Endodermal cell (in vitro differentiated cells): Measurements from ENCODE around the gene MRPL12. TPM values are rescaled to one million over a fixed set of nuclear protein-coding genes. Genes with fewer than 3 reads are reported as not detected.

ENCODE experiments used
- DNase-seq: peaks from one replicate; pipeline ENCODE4 v3.0.0-alpha.2; 2017
- H3K27ac ChIP-seq: 2 replicates; pipeline ENCODE4 v1.5.1; 2013; ENCODE audit warnings: mild to moderate bottlenecking, low read depth, low read length, moderate library complexity
- H3K27me3 ChIP-seq: 2 replicates; pipeline ENCODE4 v1.6.1; 2013; ENCODE audit warnings: mild to moderate bottlenecking, low read length, moderate library complexity; ENCODE audit not compliant: insufficient read depth, control insufficient read depth, poor library complexity, severe bottlenecking
- H3K36me3 ChIP-seq: 2 replicates; pipeline ENCODE4 v1.7.0; 2013; ENCODE audit warnings: mild to moderate bottlenecking, low read length, moderate library complexity; ENCODE audit not compliant: control insufficient read depth, insufficient read depth
- H3K4me1 ChIP-seq: one replicate; pipeline ENCODE4 v1.7.0; 2013; ENCODE audit warnings: low read length; ENCODE audit not compliant: control insufficient read depth, insufficient read depth
- H3K4me3 ChIP-seq: 2 replicates; pipeline ENCODE4 v1.5.1; 2013; ENCODE audit warnings: mild to moderate bottlenecking, low read length, moderate library complexity
- H3K9ac ChIP-seq: 2 replicates; pipeline ENCODE4 v1.6.1; 2013; ENCODE audit warnings: mild to moderate bottlenecking, low read length, moderate library complexity; ENCODE audit not compliant: poor library complexity, severe bottlenecking; ENCODE audit errors: extremely low read depth
- H3K9me3 ChIP-seq: 2 replicates; pipeline ENCODE4 v1.6.1; 2013; ENCODE audit warnings: mild to moderate bottlenecking, low read length, moderate library complexity; ENCODE audit not compliant: control insufficient read depth
- H3K27ac Mint-ChIP-seq: 2 replicates; pipeline ENCODE4 v1.8.0; 2020; ENCODE audit warnings: mixed read lengths
- H3K27me3 Mint-ChIP-seq: 2 replicates; pipeline ENCODE4 v1.8.0; 2021; ENCODE audit warnings: mild to moderate bottlenecking, mixed read lengths; ENCODE audit not compliant: insufficient read depth
- H3K36me3 Mint-ChIP-seq: 2 replicates; pipeline ENCODE4 v1.8.0; 2020; ENCODE audit warnings: low read depth, mixed read lengths
- H3K4me1 Mint-ChIP-seq: 2 replicates; pipeline ENCODE4 v1.8.0; 2020; ENCODE audit warnings: mixed read lengths
- H3K4me3 Mint-ChIP-seq: 2 replicates; pipeline ENCODE4 v1.8.0; 2020; ENCODE audit warnings: mild to moderate bottlenecking, moderate library complexity, mixed read lengths
- H3K9me3 Mint-ChIP-seq: 2 replicates; pipeline ENCODE4 v1.8.0; 2020; ENCODE audit warnings: mild to moderate bottlenecking, mixed read lengths
- WGBS, 2 experiments: methylation state at CpG; one replicate each; pipeline versions ENCODE4 v1.1.5 to v1.1.7; 2013; ENCODE audit warnings: missing lambda C conversion rate in 2 of 2, mixed read lengths in 1 of 2; ENCODE audit not compliant: insufficient coverage in 1 of 2, insufficient read length in 1 of 2; 5-methylcytosine and 5-hydroxymethylcytosine counted together
- total RNA-seq, 2 donors: library from RNA; stranded (reverse); fragmentation: NEBNext Ultra II Directional in 1 of 2; extraction: Animal tissue kit (Norgen Biotek cat#: 25700) in 1 of 2; gene quantifications; 2 replicates in 1 of 2; 3 replicates in 1 of 2; pipeline ENCODE4 v1.2.1, GENCODE V29; 2021
- TF ChIP-seq, protein P1 (sequence below): fragments of 200-600 bp; sonication (generic); conservative IDR thresholded peaks from 2 replicates; pipeline ENCODE4 v1.5.0; 2021; ENCODE audit warnings: antibody characterized with exemption, mild to moderate bottlenecking

Gene MRPL12
- total RNA-seq, 2 donors from 2014 or later: 99.4 to 105 TPM

DNA sequence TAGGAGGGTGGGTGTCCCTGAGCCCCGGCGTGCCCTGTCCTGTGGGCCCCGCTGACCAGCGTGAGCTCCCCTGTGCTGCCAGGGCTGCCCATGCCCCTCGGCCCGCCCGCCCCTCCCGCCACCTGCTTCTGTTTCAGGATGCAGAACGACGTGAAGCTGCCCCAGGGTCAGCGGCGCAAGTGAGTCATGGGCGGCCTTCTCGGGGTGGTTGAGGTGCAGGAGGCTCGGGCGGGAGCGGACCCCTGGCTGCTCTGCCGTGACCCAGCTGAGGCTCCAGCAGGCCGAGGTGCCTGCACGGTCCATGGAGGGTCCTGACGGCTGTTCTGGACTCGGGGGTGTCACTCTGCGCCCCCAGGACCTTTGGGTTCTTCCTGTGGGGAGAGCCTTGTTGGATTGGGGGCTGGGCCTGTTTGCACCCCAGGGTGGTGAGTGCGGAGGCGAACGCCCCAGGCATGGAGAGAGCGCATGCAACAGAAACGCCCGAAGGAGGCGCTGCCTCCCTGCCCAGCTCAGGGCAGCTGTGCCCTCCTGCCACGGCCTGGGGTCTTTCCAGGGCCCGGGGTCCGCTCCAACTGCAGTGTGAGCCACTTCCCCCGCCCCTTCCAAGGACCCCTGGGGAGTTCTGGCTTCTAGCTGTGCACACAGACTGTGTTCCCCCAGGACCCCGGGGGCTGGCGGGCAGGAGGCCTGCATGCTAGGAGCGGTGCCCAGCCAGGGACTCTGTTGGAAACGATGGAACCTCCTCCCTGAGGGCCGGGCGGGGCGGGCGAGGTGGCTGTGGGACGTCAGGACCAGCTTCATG is 12.9 kb downstream of the MRPL12 start:
- Mint-ChIP-seq H3K27me3 (no peaks in the 10 kb centered on the region), H3K4me3 (no peak overlapping the region), H3K9me3 (no peaks in the 10 kb centered on the region)

DNA sequence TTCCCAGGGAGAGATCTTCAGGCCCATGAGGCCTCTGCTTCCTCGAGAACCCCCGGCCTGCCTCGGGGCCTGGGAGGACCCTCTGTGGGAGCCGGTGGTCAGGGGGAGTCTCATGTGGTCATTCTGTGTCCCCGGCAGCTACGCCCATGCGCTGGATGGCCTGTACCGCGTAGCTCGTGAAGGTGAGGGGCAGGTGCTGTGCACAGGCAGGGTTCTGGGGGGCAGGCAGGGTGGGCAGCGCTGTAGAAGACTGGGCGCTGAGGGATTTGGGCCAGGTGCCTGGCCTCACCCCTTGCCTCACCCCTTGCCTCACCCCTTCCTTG is 13.5 kb downstream of the MRPL12 start:
- WGBS, 2 experiments: 94 to 97% methylated on average over 6 to 12 of the region's 12 CpGs
- no peak overlapping the region for H3K27ac Mint-ChIP-seq

More for the DNA sequence above, 12.9 kb downstream of the MRPL12 start:
- H3K27ac ChIP-seq: no peak overlapping the region
- H3K36me3 Mint-ChIP-seq: peaks cover 2% of the 10 kb centered on the region
- H3K36me3 ChIP-seq: no peaks in the 10 kb centered on the region
- 92 to 96% methylated on average over 18 to 43 of the region's 43 CpGs for WGBS, 2 experiments
- H3K4me1 ChIP-seq: peaks cover 5% of the 10 kb centered on the region
- no peak overlapping the region for H3K27ac Mint-ChIP-seq
- no peak for DNase-seq
- H3K4me3 ChIP-seq: no peak overlapping the region
- H3K4me1 Mint-ChIP-seq: peaks cover under 1% of the 10 kb centered on the region
- no peaks in the 10 kb centered on the region for H3K27me3 ChIP-seq
- no peak overlapping the region for H3K9ac ChIP-seq
- no peaks in the 10 kb centered on the region for H3K9me3 ChIP-seq
- TF ChIP-seq, protein P1, sequence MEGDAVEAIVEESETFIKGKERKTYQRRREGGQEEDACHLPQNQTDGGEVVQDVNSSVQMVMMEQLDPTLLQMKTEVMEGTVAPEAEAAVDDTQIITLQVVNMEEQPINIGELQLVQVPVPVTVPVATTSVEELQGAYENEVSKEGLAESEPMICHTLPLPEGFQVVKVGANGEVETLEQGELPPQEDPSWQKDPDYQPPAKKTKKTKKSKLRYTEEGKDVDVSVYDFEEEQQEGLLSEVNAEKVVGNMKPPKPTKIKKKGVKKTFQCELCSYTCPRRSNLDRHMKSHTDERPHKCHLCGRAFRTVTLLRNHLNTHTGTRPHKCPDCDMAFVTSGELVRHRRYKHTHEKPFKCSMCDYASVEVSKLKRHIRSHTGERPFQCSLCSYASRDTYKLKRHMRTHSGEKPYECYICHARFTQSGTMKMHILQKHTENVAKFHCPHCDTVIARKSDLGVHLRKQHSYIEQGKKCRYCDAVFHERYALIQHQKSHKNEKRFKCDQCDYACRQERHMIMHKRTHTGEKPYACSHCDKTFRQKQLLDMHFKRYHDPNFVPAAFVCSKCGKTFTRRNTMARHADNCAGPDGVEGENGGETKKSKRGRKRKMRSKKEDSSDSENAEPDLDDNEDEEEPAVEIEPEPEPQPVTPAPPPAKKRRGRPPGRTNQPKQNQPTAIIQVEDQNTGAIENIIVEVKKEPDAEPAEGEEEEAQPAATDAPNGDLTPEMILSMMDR: peak; percentile 26

DNA sequence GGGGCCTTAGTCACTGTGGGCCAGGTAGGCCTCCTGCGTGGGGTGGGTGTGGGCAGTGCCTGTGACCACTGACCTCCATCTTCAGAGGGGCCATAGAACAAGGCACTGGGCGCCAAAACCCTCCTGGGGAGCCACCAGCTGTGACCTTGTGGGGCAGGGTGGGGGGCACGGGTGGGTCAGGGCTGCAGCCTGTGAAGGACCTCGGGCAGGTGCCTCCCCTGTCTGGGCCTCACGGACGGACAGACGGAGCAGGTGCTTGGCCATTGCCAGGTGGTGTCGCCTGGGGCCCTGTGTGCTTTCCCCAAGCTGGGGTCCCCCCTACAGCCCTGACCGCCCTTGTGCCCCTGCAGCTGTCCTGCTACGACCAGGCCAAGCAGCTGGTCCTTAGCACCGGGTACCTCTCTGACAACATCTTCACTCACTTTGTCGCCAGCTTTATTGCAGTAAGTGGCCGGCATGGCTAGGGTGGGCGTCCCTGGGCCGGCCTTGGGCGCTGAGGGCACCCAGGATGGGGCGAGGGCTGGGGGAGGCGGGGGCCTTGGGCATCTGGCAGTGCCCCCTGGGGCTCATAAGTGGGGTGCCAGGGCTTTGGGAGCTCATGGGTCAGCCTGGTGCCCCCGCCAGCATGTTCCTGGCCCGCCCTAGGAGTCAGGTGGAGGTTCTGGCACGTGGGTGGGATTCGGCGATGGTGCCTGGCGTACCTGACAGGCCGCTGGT is 14.0 kb downstream of the MRPL12 start:
- H3K36me3 Mint-ChIP-seq: peaks cover 2% of the 10 kb centered on the region
- no peaks in the 10 kb centered on the region for H3K9me3 ChIP-seq
- H3K27ac ChIP-seq: no peak overlapping the region
- H3K9me3 Mint-ChIP-seq: no peaks in the 10 kb centered on the region
- TF ChIP-seq, protein P1: no peak
- H3K4me1 ChIP-seq: peaks cover 5% of the 10 kb centered on the region
- WGBS, 2 experiments: 93 to 94% methylated on average over 18 to 25 of the region's 25 CpGs
- no peak overlapping the region for H3K27ac Mint-ChIP-seq
- no peak overlapping the region for H3K4me3 ChIP-seq
- no peak for DNase-seq
- H3K27me3 Mint-ChIP-seq: no peaks in the 10 kb centered on the region
- H3K36me3 ChIP-seq: no peaks in the 10 kb centered on the region
- no peak overlapping the region for H3K4me3 Mint-ChIP-seq
- H3K27me3 ChIP-seq: no peaks in the 10 kb centered on the region
- H3K9ac ChIP-seq: no peak overlapping the region
- no peaks in the 10 kb centered on the region for H3K4me1 Mint-ChIP-seq

More for the DNA sequence above, 13.5 kb downstream of the MRPL12 start:
- Histone ChIP-seq H3K4me3 (no peak overlapping the region), H3K9me3 (no peaks in the 10 kb centered on the region), H3K4me1 (peaks cover 5% of the 10 kb centered on the region), H3K9ac (no peak overlapping the region), H3K27me3 (no peaks in the 10 kb centered on the region), H3K27ac (no peak overlapping the region), H3K36me3 (no peaks in the 10 kb centered on the region)
- no peak for DNase-seq
- H3K36me3 Mint-ChIP-seq: peaks cover 2% of the 10 kb centered on the region
- H3K4me3 Mint-ChIP-seq: no peak overlapping the region
- TF ChIP-seq, protein P1: no peak
- H3K4me1 Mint-ChIP-seq: no peaks in the 10 kb centered on the region
- H3K9me3 Mint-ChIP-seq: no peaks in the 10 kb centered on the region
- H3K27me3 Mint-ChIP-seq: no peaks in the 10 kb centered on the region
